Measurements from ENCODE around the gene IL31RA. TPM values are rescaled to one million over a fixed set of nuclear protein-coding genes. Genes with fewer than 3 reads are reported as not detected.

Gene IL31RA
- total RNA-seq, 2 experiments from 2014 or later = not detected

- Histone ChIP-seq H3K4me3 (ENCODE audit: low read depth, low read length, poor library complexity, severe bottlenecking) (no peak overlapping the region), H4K20me1 (ENCODE audit: insufficient read depth, low read length) (no peaks in the 10 kb centered on the region), H3K27ac (ENCODE audit: low read depth, low read length, poor library complexity, severe bottlenecking) (no peak overlapping the region), H3K4me2 (ENCODE audit: low read length) (no peak overlapping the region), H3K36me3 (ENCODE audit: insufficient read depth, low read length) (no peaks in the 10 kb centered on the region), H3K9me2 (ENCODE audit: insufficient read depth, low read length) (no peaks in the 10 kb centered on the region), H3K9me3 (ENCODE audit: low read length) (no peaks in the 10 kb centered on the region), H3K79me2 (ENCODE audit: insufficient read depth, low read depth, low read length) (no peaks in the 10 kb centered on the region), H3K4me1 (ENCODE audit: insufficient read depth, low read length, poor library complexity, severe bottlenecking) (no peaks in the 10 kb centered on the region), H2AFZ (ENCODE audit: low read length) (no peak overlapping the region)
- TF ChIP-seq CTCF (conservative IDR thresholded peaks at IDR 0.05; ENCODE audit: low read length) (no peak), EZH2phosphoT487 (IDR thresholded peaks at IDR 0.05; ENCODE audit: borderline replicate concordance, low read depth, low read length) (no peak)
- ChIA-PET CTCF (ENCODE audit: unreplicated experiment) (no interaction called here), POLR2A (no interaction called here)
- no peak for DNase-seq (ENCODE audit: low spot score)
- no TSS peak for BruUV-seq (replicated peaks)
- intact Hi-C loops (cut with micrococcal nuclease; ENCODE audit: unreplicated experiment) = no loop called here
Measured at GRCh38 chr5:55855509-55855908, 4.4 kb downstream of the IL31RA start.

GRCh38 chr5:55856516-55857246 is 5.5 kb downstream of the IL31RA start:
- POLR2A ChIA-PET = no interaction called here
- H3K79me2 ChIP-seq (ENCODE audit: insufficient read depth, low read depth, low read length) = no peaks in the 10 kb centered on the region
- no peaks in the 10 kb centered on the region for H3K36me3 ChIP-seq (ENCODE audit: insufficient read depth, low read length)
- H3K27ac ChIP-seq (ENCODE audit: low read depth, low read length, poor library complexity, severe bottlenecking) = no peak overlapping the region
- intact Hi-C loops (cut with micrococcal nuclease; ENCODE audit: unreplicated experiment) = no loop called here
- DNase-seq (ENCODE audit: low spot score) = no peak
- no peaks in the 10 kb centered on the region for H3K4me1 ChIP-seq (ENCODE audit: insufficient read depth, low read length, poor library complexity, severe bottlenecking)
- CTCF ChIA-PET (ENCODE audit: unreplicated experiment) = no interaction called here
- TF ChIP-seq CTCF (conservative IDR thresholded peaks at IDR 0.05; ENCODE audit: low read length) = no peak
- TF ChIP-seq EZH2phosphoT487 (IDR thresholded peaks at IDR 0.05; ENCODE audit: borderline replicate concordance, low read depth, low read length) = no peak
- no peaks in the 10 kb centered on the region for H4K20me1 ChIP-seq (ENCODE audit: insufficient read depth, low read length)
- no peaks in the 10 kb centered on the region for H3K9me2 ChIP-seq (ENCODE audit: insufficient read depth, low read length)
- no peaks in the 10 kb centered on the region for H3K9me3 ChIP-seq (ENCODE audit: low read length)
- H2AFZ ChIP-seq (ENCODE audit: low read length) = no peak overlapping the region
- H3K4me2 ChIP-seq (ENCODE audit: low read length) = no peak overlapping the region
- no TSS peak for BruUV-seq (replicated peaks)
- no peak overlapping the region for H3K4me3 ChIP-seq (ENCODE audit: low read depth, low read length, poor library complexity, severe bottlenecking)

DNA sequence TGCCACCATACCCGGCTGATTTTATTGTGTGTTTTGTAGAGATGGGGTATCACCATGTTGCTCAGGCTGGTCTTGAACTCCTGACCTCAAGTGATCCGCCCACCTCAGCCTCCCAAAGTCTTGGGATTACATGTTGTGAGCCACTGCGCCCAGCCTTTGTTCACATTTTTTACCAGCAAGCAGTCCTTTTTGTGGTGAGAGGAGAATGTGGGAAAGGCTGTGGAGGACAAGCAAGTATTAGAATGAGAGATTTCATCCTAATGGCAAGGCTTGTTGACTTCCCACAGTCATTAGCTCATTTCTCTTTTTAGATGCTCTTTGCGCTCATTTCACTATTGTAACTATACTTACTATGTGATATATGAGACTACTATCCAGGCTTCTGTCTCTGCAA is 6.1 kb downstream of the IL31RA start:
- Histone ChIP-seq H3K9me3 (ENCODE audit: low read length) (no peaks in the 10 kb centered on the region), H3K4me1 (ENCODE audit: insufficient read depth, low read length, poor library complexity, severe bottlenecking) (no peaks in the 10 kb centered on the region), H3K9me2 (ENCODE audit: insufficient read depth, low read length) (no peaks in the 10 kb centered on the region), H2AFZ (ENCODE audit: low read length) (no peak overlapping the region), H3K27ac (ENCODE audit: low read depth, low read length, poor library complexity, severe bottlenecking) (no peak overlapping the region), H4K20me1 (ENCODE audit: insufficient read depth, low read length) (no peaks in the 10 kb centered on the region), H3K79me2 (ENCODE audit: insufficient read depth, low read depth, low read length) (no peaks in the 10 kb centered on the region), H3K4me2 (ENCODE audit: low read length) (no peak overlapping the region), H3K4me3 (ENCODE audit: low read depth, low read length, poor library complexity, severe bottlenecking) (no peak overlapping the region), H3K36me3 (ENCODE audit: insufficient read depth, low read length) (no peaks in the 10 kb centered on the region)
- ChIA-PET POLR2A (interaction anchor here (0.6 kb wide), 1 partner anchor 75 kb away, joined by 3 read pairs; no protein-coding TSS in a partner anchor), CTCF (ENCODE audit: unreplicated experiment) (no interaction called here)
- no peak for DNase-seq (ENCODE audit: low spot score)
- intact Hi-C loops (cut with micrococcal nuclease; ENCODE audit: unreplicated experiment) = no loop called here
- no TSS peak for BruUV-seq (replicated peaks)
- TF ChIP-seq CTCF (conservative IDR thresholded peaks at IDR 0.05; ENCODE audit: low read length) (no peak), EZH2phosphoT487 (IDR thresholded peaks at IDR 0.05; ENCODE audit: borderline replicate concordance, low read depth, low read length) (no peak)

Data from OCI-LY7 (cell line).